Activated CD4-positive, alpha-beta T cell treated with anti-CD3 and anti-CD28 coated beads, Interleukin-2, amount 10 ng/mL, durations not matched to agents 24 days and 14 days (primary cell): ENCODE measurements around the gene CDKAL1. TPM values are rescaled to one million over a fixed set of nuclear protein-coding genes. Genes with fewer than 3 reads are reported as not detected.
A peak's percentile ranks its signal among the peaks of the same experiment; 100 is the strongest.

Experiments used
- DNase-seq: peaks from one replicate; pipeline ENCODE4 v3.0.0; 2022
- H3K27ac Mint-ChIP-seq: one replicate; pipeline ENCODE4 v1.8.0; 2022; ENCODE audit warnings: mild to moderate bottlenecking, mixed read lengths
- H3K27me3 Mint-ChIP-seq: one replicate; pipeline ENCODE4 v1.8.0; 2022; ENCODE audit warnings: mixed read lengths
- H3K36me3 Mint-ChIP-seq: one replicate; pipeline ENCODE4 v1.8.0; 2022; ENCODE audit warnings: low read depth, mild to moderate bottlenecking, mixed read lengths
- H3K4me1 Mint-ChIP-seq: one replicate; pipeline ENCODE4 v1.8.0; 2021; ENCODE audit warnings: mixed read lengths
- H3K4me3 Mint-ChIP-seq: one replicate; pipeline ENCODE4 v1.8.0; 2022; ENCODE audit warnings: mild to moderate bottlenecking, moderate library complexity, mixed read lengths
- H3K9me3 Mint-ChIP-seq: one replicate; pipeline ENCODE4 v1.8.0; 2021; ENCODE audit warnings: mixed read lengths
- intact Hi-C: fragments of 100-400 bp; cut with micrococcal nuclease; formaldehyde crosslinking; loops from one replicate; pipeline ENCODE4 v1.15.1; 2023
- total RNA-seq: library from RNA; stranded (reverse); gene quantifications from 2 replicates; pipeline ENCODE4 v1.2.3, GENCODE V29; 2022

CDKAL1 gene
- total RNA-seq, 1 donor from 2014 or later: 29.1 TPM

- intact Hi-C loops: loop anchor here (2.0 to 10.0 kb wide), 4 partner anchors 45 to 789 kb away; no protein-coding TSS in a partner anchor
- peaks cover 13% of the 10 kb centered on the region for H3K4me1 Mint-ChIP-seq
These were observed 341.8 kb downstream of the CDKAL1 start for GRCh38 chr6:20876036-20876435.

DNA sequence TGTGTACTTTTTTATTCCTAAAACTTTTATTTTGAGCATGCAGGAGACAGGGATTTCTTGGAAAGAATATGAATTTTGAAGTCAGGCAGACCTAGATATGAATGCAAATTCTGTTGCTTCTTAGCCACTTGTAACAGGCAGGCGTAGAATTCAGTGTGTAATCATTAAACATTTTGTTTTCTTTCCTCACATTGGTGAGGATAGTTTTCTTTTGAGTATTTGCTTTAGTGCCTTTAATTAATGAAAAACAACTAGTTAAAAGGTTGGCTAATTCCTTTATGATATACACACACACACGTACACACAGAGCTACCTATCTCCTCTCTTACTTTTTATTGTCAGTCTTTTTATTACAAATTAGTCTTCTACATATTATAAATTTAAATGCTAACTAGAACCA, 342.3 kb downstream of the CDKAL1 start:
- Mint-ChIP-seq H3K9me3 (no peaks in the 10 kb centered on the region), H3K36me3 (peaks cover 4% of the 10 kb centered on the region), H3K4me3 (no peak overlapping the region), H3K27ac (no peak overlapping the region), H3K4me1 (peaks cover 13% of the 10 kb centered on the region), H3K27me3 (no peaks in the 10 kb centered on the region)
- intact Hi-C loops: loop anchor here (2.0 to 10.0 kb wide), 4 partner anchors 44 to 788 kb away; no protein-coding TSS in a partner anchor
- no peak for DNase-seq

More at GRCh38 chr6:20876036-20876435, 341.8 kb downstream of the CDKAL1 start:
- no peak for DNase-seq
- Mint-ChIP-seq H3K4me3 (no peak overlapping the region), H3K27me3 (no peaks in the 10 kb centered on the region), H3K9me3 (no peaks in the 10 kb centered on the region), H3K27ac (no peak overlapping the region), H3K36me3 (peaks cover 3% of the 10 kb centered on the region)

DNA sequence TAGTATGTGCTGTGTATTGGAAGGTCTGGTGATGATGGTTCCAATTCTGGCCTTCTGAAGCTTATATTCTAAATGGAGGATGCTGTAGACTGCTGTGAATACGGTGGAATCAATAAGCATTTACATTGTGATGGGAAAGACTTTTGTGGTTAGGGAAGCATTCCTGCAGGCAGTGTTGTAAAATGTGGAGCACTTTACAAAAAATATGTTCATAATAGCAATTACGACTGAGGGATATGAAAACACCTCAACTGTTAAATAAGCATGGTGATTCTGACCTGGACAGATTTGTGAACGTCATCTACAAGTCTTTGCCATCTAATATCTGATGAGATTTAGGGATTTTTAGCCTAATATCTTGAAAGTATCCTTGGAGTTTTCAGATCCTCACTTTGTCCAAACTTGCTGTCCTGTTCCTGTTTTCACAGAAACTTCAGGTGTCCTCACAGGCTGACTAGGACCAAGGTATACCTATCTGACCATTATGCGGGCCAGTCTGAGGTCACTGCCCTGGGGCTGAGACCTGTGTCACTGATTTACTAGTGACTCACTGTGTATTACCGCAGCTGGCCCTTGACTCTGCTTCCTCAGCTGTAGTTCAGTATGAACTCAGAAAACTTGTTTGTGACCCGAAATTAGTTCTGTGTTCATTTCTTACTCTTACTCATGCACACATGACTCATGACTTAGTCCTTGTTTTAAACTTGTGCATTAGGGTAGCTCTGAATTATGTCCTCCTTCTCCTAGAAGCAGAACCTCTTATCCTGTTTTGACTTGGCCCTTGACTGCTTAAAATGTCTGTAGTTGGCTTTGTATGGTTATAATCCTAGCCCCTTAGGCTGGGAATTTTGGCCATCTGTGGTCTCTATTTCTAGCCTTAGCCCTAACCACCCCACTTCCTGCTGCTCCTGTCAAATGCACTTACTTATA, 343.0 kb downstream of the CDKAL1 start:
- Mint-ChIP-seq H3K4me1 (peaks cover 13% of the 10 kb centered on the region), H3K9me3 (peaks cover 6% of the 10 kb centered on the region), H3K4me3 (no peak overlapping the region), H3K36me3 (peaks cover 9% of the 10 kb centered on the region), H3K27me3 (no peaks in the 10 kb centered on the region), H3K27ac (peak overlapping the region; percentile 42)
- intact Hi-C loops: loop anchor here (2.0 to 10.0 kb wide), 4 partner anchors 44 to 788 kb away; no protein-coding TSS in a partner anchor
- DNase-seq: peak; percentile 60

GRCh38 chr6:20879121-20879520, 344.9 kb downstream of the CDKAL1 start:
- Mint-ChIP-seq H3K9me3 (peaks cover 9% of the 10 kb centered on the region), H3K27me3 (no peaks in the 10 kb centered on the region), H3K4me1 (peaks cover 13% of the 10 kb centered on the region), H3K27ac (peak overlapping the region; percentile 65), H3K36me3 (peaks cover 14% of the 10 kb centered on the region), H3K4me3 (no peak overlapping the region)
- no peak for DNase-seq
- intact Hi-C loops: loop anchor here (5.0 to 10.0 kb wide), 2 partner anchors 312 to 786 kb away; no protein-coding TSS in a partner anchor

DNA sequence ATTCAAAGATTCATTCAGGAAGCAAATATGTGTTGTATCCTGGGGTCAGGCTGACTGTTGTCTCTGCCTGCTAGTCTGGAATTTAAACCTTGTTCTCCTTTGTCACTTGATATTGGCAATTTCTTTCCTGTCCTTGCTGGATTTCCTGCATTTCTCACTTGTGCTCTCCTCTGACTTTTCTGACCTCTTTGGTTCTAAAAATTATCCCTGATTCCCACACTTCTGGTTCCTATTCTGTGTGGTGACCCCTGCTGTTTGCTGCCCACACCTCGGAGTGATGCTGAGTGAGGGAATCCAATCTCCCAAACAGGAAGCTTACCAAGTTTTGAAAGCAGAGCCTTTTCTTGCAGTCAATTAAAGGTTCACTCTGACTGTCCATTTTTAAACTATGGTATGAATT, 345.3 kb downstream of the CDKAL1 start:
- intact Hi-C loops: loop anchor here (5.0 to 10.0 kb wide), 2 partner anchors 312 to 785 kb away; no protein-coding TSS in a partner anchor
- H3K9me3 Mint-ChIP-seq: peaks cover 10% of the 10 kb centered on the region
- no peaks in the 10 kb centered on the region for H3K27me3 Mint-ChIP-seq
- no peak overlapping the region for H3K4me3 Mint-ChIP-seq
- peaks cover 14% of the 10 kb centered on the region for H3K36me3 Mint-ChIP-seq
- H3K4me1 Mint-ChIP-seq: peaks cover 13% of the 10 kb centered on the region
- H3K27ac Mint-ChIP-seq: peak overlapping the region; percentile 65
- DNase-seq: no peak

GRCh38 chr6:20881365-20881764, 347.1 kb downstream of the CDKAL1 start:
- no peak for DNase-seq
- Mint-ChIP-seq H3K9me3 (peaks cover 25% of the 10 kb centered on the region), H3K36me3 (peaks cover 16% of the 10 kb centered on the region), H3K4me1 (peaks cover 13% of the 10 kb centered on the region), H3K4me3 (no peak overlapping the region), H3K27me3 (no peaks in the 10 kb centered on the region), H3K27ac (no peak overlapping the region)
- intact Hi-C loops: no loop called here

DNA sequence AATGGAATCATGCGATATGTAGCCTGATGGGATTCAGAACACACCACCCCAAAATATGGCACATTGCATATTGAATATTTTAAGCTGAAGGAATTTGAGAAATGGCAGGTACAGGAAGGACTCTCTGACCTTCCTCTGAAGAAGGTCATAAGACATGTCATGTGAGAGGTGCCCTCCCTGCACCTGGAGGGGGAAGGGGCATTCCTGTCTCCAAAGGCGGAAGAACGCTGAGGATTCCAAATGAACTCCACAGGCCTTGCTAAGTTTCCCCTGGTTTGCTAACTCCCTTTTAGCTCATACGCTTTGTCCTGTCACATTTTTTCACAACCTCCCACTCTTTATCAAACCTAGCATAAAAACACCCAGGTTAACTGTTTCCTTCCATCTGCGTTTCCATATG, 347.8 kb downstream of the CDKAL1 start:
- peaks cover 12% of the 10 kb centered on the region for H3K4me1 Mint-ChIP-seq
- H3K4me3 Mint-ChIP-seq: no peak overlapping the region
- DNase-seq: no peak
- H3K27ac Mint-ChIP-seq: no peak overlapping the region
- intact Hi-C loops: no loop called here
- H3K27me3 Mint-ChIP-seq: no peaks in the 10 kb centered on the region
- peaks cover 28% of the 10 kb centered on the region for H3K9me3 Mint-ChIP-seq
- H3K36me3 Mint-ChIP-seq: peaks cover 20% of the 10 kb centered on the region

GRCh38 chr6:20885076-20885475, 350.8 kb downstream of the CDKAL1 start:
- H3K9me3 Mint-ChIP-seq: peaks cover 33% of the 10 kb centered on the region
- peaks cover 24% of the 10 kb centered on the region for H3K36me3 Mint-ChIP-seq
- H3K4me3 Mint-ChIP-seq: no peak overlapping the region
- no peaks in the 10 kb centered on the region for H3K4me1 Mint-ChIP-seq
- H3K27ac Mint-ChIP-seq: no peak overlapping the region
- intact Hi-C loops: no loop called here
- no peak for DNase-seq
- no peaks in the 10 kb centered on the region for H3K27me3 Mint-ChIP-seq

DNA sequence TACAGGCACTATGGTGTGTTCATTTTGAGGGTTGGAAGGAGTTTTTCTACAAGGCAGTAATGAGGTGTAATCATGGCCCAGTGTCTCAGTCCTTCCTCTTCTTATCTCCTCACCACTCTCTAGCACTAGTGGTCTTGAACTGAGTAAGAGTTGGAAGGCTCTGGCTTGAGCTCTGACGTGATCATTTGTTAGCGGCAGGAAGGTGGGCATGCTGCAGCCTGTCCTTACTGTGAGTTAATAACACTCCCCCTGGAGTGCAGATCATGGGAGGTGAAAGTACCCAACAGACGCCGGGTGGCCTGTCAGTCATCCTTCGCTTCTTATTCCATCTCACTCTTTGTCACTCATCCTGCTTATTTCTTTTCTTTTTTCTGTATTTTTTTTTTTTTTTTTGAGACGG, 356.9 kb downstream of the CDKAL1 start:
- no peak for DNase-seq
- intact Hi-C loops: no loop called here
- no peaks in the 10 kb centered on the region for H3K27me3 Mint-ChIP-seq
- peaks cover 15% of the 10 kb centered on the region for H3K9me3 Mint-ChIP-seq
- H3K4me3 Mint-ChIP-seq: no peak overlapping the region
- H3K27ac Mint-ChIP-seq: no peak overlapping the region
- no peaks in the 10 kb centered on the region for H3K4me1 Mint-ChIP-seq
- H3K36me3 Mint-ChIP-seq: peaks cover 17% of the 10 kb centered on the region

- no peak overlapping the region for H3K27ac Mint-ChIP-seq
These were observed 358.1 kb downstream of the CDKAL1 start for GRCh38 chr6:20892365-20892764.

DNA sequence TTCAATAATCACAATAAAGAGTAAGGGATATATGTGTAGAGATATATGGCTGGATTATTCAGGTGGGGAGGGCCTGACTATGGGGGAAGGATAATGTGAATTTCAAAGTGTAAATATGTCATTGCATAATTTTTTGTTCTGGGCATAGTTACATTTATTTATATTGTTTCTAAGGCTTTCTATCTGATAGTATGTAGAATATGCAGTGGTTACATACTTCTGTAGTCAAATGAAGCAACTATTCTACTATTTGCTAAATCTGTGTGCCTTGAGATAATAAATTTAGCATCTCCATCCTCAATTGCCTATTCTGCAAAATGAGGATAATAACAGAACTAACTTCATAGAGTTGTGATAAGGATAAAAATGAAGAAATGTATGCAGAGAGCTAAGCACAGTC, 359.2 kb downstream of the CDKAL1 start:
- DNase-seq: no peak
- peaks cover 10% of the 10 kb centered on the region for H3K36me3 Mint-ChIP-seq
- no peak overlapping the region for H3K27ac Mint-ChIP-seq

More at GRCh38 chr6:20892365-20892764, 358.1 kb downstream of the CDKAL1 start:
- Mint-ChIP-seq H3K4me1 (no peaks in the 10 kb centered on the region), H3K27me3 (no peaks in the 10 kb centered on the region), H3K4me3 (no peak overlapping the region), H3K36me3 (peaks cover 13% of the 10 kb centered on the region), H3K9me3 (peaks cover 9% of the 10 kb centered on the region)
- no peak for DNase-seq
- intact Hi-C loops: no loop called here

GRCh38 chr6:20900389-20901160, 366.3 kb downstream of the CDKAL1 start:
- peaks cover 17% of the 10 kb centered on the region for H3K36me3 Mint-ChIP-seq

More for the DNA sequence above, 359.2 kb downstream of the CDKAL1 start:
- Mint-ChIP-seq H3K4me1 (no peaks in the 10 kb centered on the region), H3K9me3 (peaks cover 6% of the 10 kb centered on the region), H3K27me3 (no peaks in the 10 kb centered on the region), H3K4me3 (no peak overlapping the region)
- intact Hi-C loops: no loop called here

DNA sequence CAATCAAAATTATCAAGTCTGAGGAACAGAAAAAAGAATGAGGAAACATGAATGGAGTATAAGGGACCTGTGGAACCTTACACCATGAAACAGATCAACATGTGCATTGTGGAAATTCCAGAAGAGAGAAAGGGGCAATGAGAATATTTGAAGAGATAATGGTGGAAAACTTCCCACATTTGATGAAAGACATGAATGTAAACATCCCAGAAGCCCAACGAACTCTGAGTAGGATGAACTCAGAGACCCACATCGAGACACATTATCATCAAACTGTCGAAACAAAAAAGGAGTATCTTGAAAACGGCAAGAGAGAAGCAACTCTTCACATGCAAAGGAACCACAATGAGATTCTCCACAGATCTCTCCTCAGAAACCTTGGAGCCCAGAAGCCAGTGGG, 371.1 kb downstream of the CDKAL1 start:
- H3K27me3 Mint-ChIP-seq: no peaks in the 10 kb centered on the region
- intact Hi-C loops: no loop called here
- no peak overlapping the region for H3K4me3 Mint-ChIP-seq

More at GRCh38 chr6:20900389-20901160, 366.3 kb downstream of the CDKAL1 start:
- DNase-seq: no peak
- Mint-ChIP-seq H3K27me3 (no peaks in the 10 kb centered on the region), H3K4me1 (no peaks in the 10 kb centered on the region), H3K27ac (no peak overlapping the region), H3K9me3 (peaks cover 13% of the 10 kb centered on the region), H3K4me3 (no peak overlapping the region)
- intact Hi-C loops: no loop called here

More for the DNA sequence above, 371.1 kb downstream of the CDKAL1 start:
- DNase-seq: no peak
- Mint-ChIP-seq H3K4me1 (no peaks in the 10 kb centered on the region), H3K27ac (no peak overlapping the region), H3K36me3 (peaks cover 12% of the 10 kb centered on the region), H3K9me3 (peaks cover 12% of the 10 kb centered on the region)
